HG03135 (cell line): Measurements from ENCODE around the gene PNCK.

ENCODE experiments used
- ATAC-seq: cut with Tn5 transposase; IDR thresholded peaks from one replicate; pipeline ENCODE4 v1.9.1; 2021; ENCODE audit warnings: mild to moderate bottlenecking, moderate library complexity; ENCODE audit not compliant: unreplicated experiment

The PNCK gene

DNA sequence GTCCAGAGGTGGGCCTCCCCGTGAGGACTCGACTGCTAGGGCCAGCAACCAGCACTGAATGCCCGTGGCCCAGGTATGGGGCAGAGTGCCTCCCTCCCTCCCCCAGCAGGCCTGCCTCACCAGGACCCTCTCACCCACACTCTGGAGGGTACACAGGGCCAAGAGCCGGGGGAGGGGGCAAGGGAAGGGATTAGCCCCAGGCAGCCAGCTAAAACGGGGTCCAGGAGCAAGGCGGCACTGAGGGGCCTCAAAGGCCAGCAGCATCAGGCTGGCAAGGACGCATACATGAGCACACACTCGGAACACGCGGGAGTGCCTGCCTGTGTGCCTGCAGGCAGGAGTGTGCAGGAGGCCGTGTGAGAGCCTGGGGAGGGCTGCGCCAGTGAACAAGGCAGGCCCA, 44.9 kb downstream of the PNCK start:
- no peak for ATAC-seq

DNA sequence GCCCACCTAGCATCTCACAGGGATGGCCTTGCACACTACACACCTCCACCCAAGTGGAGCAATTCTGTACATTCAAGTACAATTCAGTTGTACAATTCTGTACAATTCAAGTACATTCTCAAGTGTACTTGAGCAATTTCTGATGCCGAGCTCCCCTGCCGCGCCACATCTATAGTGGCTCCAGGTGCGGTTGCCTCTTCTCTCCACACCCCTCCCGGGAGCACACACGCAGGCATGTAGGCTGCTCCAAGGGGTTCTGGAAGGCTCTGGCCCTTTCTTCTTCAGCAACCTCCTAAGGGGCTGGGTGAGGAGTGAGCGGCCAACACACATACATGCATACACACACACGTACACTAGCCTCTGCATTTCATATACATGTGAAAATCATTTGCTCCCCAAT, 45.5 kb downstream of the PNCK start:
- ATAC-seq: no peak

DNA sequence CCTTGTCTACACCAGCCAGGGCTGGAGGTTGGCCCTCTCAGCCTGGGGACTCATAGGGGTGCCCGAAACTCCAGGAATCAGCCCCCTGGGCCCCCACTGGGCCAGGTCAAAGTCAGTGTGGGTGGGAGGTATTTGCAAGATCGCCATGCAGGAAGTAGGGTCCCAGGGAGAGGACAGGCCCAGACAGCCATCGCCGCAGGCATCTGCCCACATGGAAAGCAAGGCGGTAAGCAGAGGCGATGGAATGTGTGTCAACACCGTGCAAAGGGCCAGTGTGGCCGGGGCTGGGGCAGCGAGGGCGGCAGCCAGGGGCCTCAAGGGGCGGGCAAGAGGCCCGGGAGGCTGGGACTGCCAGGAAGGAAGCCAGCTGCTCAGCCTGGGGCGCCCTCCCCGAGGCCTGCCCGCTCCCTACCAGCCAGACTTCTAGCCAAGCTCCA, 45.9 kb downstream of the PNCK start:
- no peak for ATAC-seq

GRCh38 chrX:153626863-153627674, 46.5 kb downstream of the PNCK start:
- no peak for ATAC-seq

DNA sequence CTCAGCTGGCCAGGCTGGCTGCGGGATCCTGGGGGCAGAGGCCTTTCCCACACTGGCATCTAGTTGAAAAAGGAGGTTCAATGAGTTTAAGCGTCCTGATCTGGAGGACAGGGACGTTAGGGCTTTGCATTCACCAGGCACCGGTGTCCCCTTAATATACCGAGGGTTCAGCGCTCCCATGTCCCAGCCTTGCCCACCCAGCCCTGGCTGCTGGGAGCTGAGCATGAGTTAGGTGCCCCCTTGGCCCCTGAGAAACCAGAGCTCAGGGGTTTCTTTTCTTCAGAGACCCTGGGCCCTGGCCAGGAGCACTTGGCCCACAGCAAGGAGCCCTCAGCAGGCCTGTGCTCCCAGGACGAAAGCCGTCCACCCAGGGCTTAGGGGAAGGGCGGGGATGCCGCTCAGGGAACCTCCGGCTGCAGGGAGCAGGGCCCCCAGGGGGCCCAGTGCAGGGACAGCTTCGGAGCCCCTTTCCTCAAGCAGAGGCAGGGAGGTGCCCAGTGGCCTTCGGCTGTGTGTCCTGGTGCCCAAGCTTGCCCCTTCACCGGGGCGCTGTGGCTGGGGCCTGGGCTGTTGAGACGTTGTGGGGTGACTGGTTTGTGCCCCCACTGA, 47.5 kb downstream of the PNCK start:
- ATAC-seq: no peak

GRCh38 chrX:153625271-153626024, 48.2 kb downstream of the PNCK start:
- ATAC-seq: no peak

DNA sequence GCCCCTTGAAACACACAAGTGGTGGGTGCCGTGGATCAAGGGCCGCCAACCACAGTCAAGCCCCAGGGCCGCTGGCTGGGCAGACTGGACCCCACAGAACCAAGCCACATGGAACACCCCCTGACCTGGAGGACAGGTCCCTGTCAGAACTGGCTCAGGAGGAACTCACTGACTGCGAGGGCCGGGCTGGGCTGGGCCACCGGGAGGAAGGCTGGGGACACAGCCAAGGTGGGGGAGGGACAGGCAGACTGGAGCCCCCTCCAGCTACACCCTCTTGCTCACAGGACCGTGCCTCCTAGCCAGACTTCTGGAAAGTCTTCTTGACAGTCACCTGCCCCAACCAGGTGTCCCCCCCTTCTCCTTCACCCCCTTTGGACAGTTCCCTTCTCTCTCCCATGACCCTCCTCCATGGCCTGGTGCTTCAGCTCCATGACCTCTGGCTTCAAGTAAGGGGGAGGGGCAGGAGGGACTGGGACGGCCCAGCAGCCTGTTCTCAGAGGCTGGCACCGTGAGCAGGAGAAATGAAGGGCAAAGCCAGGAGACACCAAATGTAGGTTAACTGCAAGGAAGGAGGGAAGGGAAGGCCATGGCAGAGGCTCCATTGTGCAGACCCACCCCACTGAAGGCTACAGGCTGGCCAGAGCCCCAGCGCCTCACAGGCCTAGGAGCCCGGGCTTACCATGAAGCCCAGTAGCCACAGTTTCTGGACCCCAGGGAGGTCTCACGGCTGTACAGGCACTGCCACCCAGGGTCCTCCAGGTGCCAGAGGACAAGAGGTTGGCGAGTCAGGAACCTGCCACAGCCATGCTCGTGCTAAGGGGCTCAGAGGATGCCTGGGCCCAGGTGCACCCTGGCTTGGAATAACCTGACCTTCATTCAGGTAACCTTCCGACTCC, 49.2 kb downstream of the PNCK start:
- ATAC-seq: no peak

DNA sequence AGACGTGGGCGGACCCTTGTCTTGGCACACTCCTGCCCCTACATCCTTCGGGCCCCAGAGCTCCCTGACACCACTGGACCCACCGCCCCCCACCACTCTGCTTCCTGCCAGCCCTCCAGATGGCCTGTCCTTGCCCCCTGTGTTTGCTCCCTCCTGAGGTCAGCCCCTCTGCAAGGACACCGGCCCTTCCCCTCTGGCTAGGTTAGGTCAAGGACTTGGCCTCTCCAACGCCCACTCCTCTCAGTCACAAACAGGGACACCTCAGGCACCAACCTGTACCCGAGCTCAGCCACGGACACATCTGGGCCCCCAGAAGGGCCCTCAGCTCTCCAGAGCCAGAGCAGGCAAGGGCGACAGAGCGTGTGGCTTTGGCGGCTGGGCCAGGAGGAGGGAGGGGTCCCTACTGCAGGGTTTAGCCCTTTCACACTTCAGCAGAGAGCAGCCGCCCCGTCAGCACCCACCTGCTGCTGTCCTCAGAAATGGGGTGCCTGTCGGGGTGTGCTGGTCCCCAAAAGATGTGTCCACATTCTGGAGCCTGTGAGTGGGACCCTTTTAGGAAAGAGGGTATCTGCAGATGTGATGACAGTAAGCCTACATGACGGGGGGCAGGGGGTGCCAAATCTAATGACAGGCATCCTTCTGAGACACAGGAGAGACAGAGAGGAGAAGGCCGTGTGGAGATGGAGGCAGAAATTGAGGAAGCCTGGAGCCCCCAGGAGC, 50.1 kb downstream of the PNCK start:
- ATAC-seq: no peak

- no peak for ATAC-seq
These were observed 50.8 kb downstream of the PNCK start for GRCh38 chrX:153622661-153623309.

- ATAC-seq: no peak
These were observed 51.5 kb downstream of the PNCK start for GRCh38 chrX:153621949-153622598.

DNA sequence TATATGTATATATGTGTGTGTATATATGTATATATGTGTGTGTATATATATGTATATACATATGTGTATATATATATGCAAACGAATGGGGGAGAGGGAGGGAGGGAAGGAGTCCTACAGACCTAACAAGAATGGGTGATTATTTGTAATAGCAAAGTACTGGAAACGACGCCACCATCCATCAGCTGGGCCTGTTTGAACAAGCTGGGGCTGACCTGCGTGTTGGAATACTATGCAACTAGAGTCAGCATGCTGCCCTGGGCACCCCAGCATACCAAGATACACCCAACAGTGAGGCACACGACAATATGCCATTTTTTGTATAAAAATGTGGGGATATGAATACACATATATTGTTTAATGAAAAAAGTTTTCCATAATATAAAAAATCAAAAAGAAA, 53.0 kb downstream of the PNCK start:
- no peak for ATAC-seq
